HCT116 (cell line): ENCODE results near the gene ZEB2. TPM values are rescaled to one million over a fixed set of nuclear protein-coding genes. Genes with fewer than 3 reads are reported as not detected.

Experiments used
- ATAC-seq: fragments of 200-7000 bp; cut with Tn5 transposase; 2 replicates; pipeline ENCODE4 v1.9.1; 2020; ENCODE audit warnings: mild to moderate bottlenecking, moderate library complexity
- BruUV-seq: library from RNA; stranded (reverse); fragments of 400-500 nt; replicated peaks from 2 replicates; lab custom pipeline; 2021; lab: Mats Ljungman, UMichigan
- CTCF ChIA-PET: fragments of 300-600 bp; sonication (Branson Sonifier 250); formaldehyde crosslinking; loops from one replicate; lab custom pipeline; 2021; ENCODE audit warnings: antibody characterized with exemption; lab: Charles Lee
- POLR2A ChIA-PET: fragments of 300-600, 350-600 bp; sonication (Branson Sonifier 250); formaldehyde crosslinking; loops from one replicate; lab custom pipeline; 2021; ENCODE audit warnings: antibody characterized with exemption; lab: Charles Lee
- RAD21 ChIA-PET, 2 experiments: fragments of 300-600 bp; sonication (Branson Sonifier 250); formaldehyde crosslinking; loops; one replicate each; lab custom pipeline; 2023; ENCODE audit warnings: low total read pairs in 2 of 2; ENCODE audit not compliant: uncharacterized antibody in 2 of 2, unreplicated experiment in 2 of 2, low non-redundant PET in 1 of 2; lab: Charles Lee
- DNase-seq: peaks from one replicate; pipeline ENCODE4 v3.0.0-alpha.2; 2010; ENCODE audit warnings: low read depth, low spot score
- H2AFZ ChIP-seq: fragments of 200-600 bp; shearing (Covaris generic), sonication (generic); 2 replicates; pipeline ENCODE4 v1.6.1; 2017; ENCODE audit warnings: low read depth, mixed run types, mixed read lengths, antibody characterized with exemption, low read length; ENCODE audit not compliant: poor library complexity, severe bottlenecking
- H3K27ac ChIP-seq: 2 replicates; pipeline ENCODE4 v1.5.1; 2012; ENCODE audit warnings: low read depth, low read length
- H3K27me3 ChIP-seq: fragments of 200-600 bp; sonication (generic); 2 replicates; pipeline ENCODE4 v1.6.1; 2016; ENCODE audit warnings: mixed run types, low read length, mixed read lengths; ENCODE audit not compliant: insufficient read depth
- H3K36me3 ChIP-seq, 2 experiments: fragments of 200-500 bp in 1 of 2; fragments of 200-600 bp in 1 of 2; sonication (Bioruptor generic) in 1 of 2; sonication (generic) in 1 of 2; 2 replicates each; pipeline versions ENCODE4 v1.5.1 to v1.6.1; 2014 to 2016; ENCODE audit warnings: low read length in 2 of 2, inconsistent platforms in 1 of 2, mixed read lengths in 1 of 2, mixed run types in 1 of 2; ENCODE audit not compliant: insufficient read depth in 2 of 2, control insufficient read depth in 1 of 2
- H3K4me1 ChIP-seq, 2 experiments: fragments of 200-600 bp in 1 of 2; sonication (generic) in 1 of 2; 2 replicates each; pipeline versions ENCODE4 v1.5.1 to v1.6.1; 2012 to 2017; ENCODE audit warnings: low read length in 2 of 2, inconsistent platforms in 1 of 2, mild to moderate bottlenecking in 1 of 2, mixed read lengths in 1 of 2, mixed run types in 1 of 2, moderate library complexity in 1 of 2; ENCODE audit not compliant: insufficient read depth in 2 of 2, control insufficient read depth in 1 of 2
- H3K4me2 ChIP-seq: fragments of 200-600 bp; sonication (generic); 2 replicates; pipeline ENCODE4 v1.6.1; 2017; ENCODE audit warnings: mixed run types, low read length, mixed read lengths
- H3K4me3 ChIP-seq, 2 experiments: fragments of 200-600 bp in 1 of 2; sonication (generic) in 1 of 2; replicated peaks in 1 of 2; 2 replicates each; pipeline ENCODE4 v1.5.1; 2011 to 2016; ENCODE audit warnings: low read length in 2 of 2, control low read depth in 1 of 2, low read depth in 1 of 2, mild to moderate bottlenecking in 1 of 2, mixed read lengths in 1 of 2, mixed run types in 1 of 2
- H3K79me2 ChIP-seq: fragments of 200-600 bp; sonication (generic); 2 replicates; pipeline ENCODE4 v1.6.1; 2017; ENCODE audit warnings: mild to moderate bottlenecking, mixed run types, low read length, moderate library complexity, mixed read lengths; ENCODE audit not compliant: insufficient read depth
- H3K9ac ChIP-seq: fragments of 200-600 bp; sonication (generic); 2 replicates; pipeline ENCODE4 v1.6.1; 2016; ENCODE audit warnings: low read length, mixed read lengths
- H3K9me2 ChIP-seq: fragments of 200-600 bp; sonication (generic), shearing (Covaris generic); 2 replicates; pipeline ENCODE4 v1.6.1; 2017; ENCODE audit warnings: mixed run types, mild to moderate bottlenecking, moderate library complexity; ENCODE audit not compliant: insufficient read depth
- H3K9me3 ChIP-seq, 2 experiments: fragments of 200-500 bp in 1 of 2; fragments of 200-600 bp in 1 of 2; sonication (Bioruptor generic) in 1 of 2; sonication (generic) in 1 of 2; 2 replicates each; pipeline ENCODE4 v1.6.1; 2014 to 2017; ENCODE audit warnings: low read length in 2 of 2, mixed read lengths in 2 of 2, inconsistent platforms in 1 of 2, low read depth in 1 of 2, mild to moderate bottlenecking in 1 of 2, mixed run types in 1 of 2, moderate library complexity in 1 of 2; ENCODE audit not compliant: control insufficient read depth in 1 of 2, insufficient read depth in 1 of 2
- H4K20me1 ChIP-seq: fragments of 200-600 bp; sonication (generic), shearing (Covaris generic); 2 replicates; pipeline ENCODE4 v1.6.1; 2017; ENCODE audit warnings: mixed run types, mild to moderate bottlenecking, moderate library complexity; ENCODE audit not compliant: insufficient read depth
- CBX3 ChIP-seq: IDR thresholded peaks from 2 replicates; pipeline ENCODE4 v1.6.1; 2012; ENCODE audit warnings: low read depth
- CEBPB ChIP-seq: IDR thresholded peaks from 2 replicates; pipeline ENCODE4 v1.6.1; 2012; ENCODE audit warnings: low read depth
- CTCF ChIP-seq, 3 experiments: fragments of 200-600 bp in 1 of 3; sonication (generic) in 1 of 3; IDR thresholded peaks in 2 of 3; conservative IDR thresholded peaks in 1 of 3; 2 replicates each; pipeline ENCODE4 v1.5.1; 2012 to 2017; ENCODE audit warnings: low read depth in 2 of 3, low read length in 2 of 3, antibody characterized with exemption in 1 of 3, borderline replicate concordance in 1 of 3, control low read depth in 1 of 3, mild to moderate bottlenecking in 1 of 3, mixed read lengths in 1 of 3, mixed run types in 1 of 3, moderate library complexity in 1 of 3; ENCODE audit not compliant: insufficient read depth in 1 of 3
- EGR1 ChIP-seq: IDR thresholded peaks from 2 replicates; pipeline ENCODE4 v1.6.1; 2012; ENCODE audit warnings: low read depth
- ELF1 ChIP-seq: IDR thresholded peaks from 2 replicates; pipeline ENCODE4 v1.6.1; 2012; ENCODE audit warnings: low read depth, borderline replicate concordance
- EZH2 ChIP-seq: fragments of 200-600 bp; sonication (generic); IDR thresholded peaks from 2 replicates; pipeline ENCODE4 v1.6.1; 2017; ENCODE audit warnings: antibody characterized with exemption, mixed run types
- EZH2phosphoT487 ChIP-seq: fragments of 200-600 bp; IDR thresholded peaks from 2 replicates; pipeline ENCODE4 v1.6.1; 2018; ENCODE audit warnings: antibody characterized with exemption, borderline replicate concordance
- FOSL1 ChIP-seq: IDR thresholded peaks from 2 replicates; pipeline ENCODE4 v1.6.1; 2012; ENCODE audit warnings: low read depth
- MAX ChIP-seq: IDR thresholded peaks from 2 replicates; pipeline ENCODE4 v1.6.1; 2012
- POLR2AphosphoS5 ChIP-seq: IDR thresholded peaks from 2 replicates; pipeline ENCODE4 v1.6.1; 2011; ENCODE audit warnings: mild to moderate bottlenecking, low read depth, low read length, moderate library complexity
- RAD21 ChIP-seq: IDR thresholded peaks from 2 replicates; pipeline ENCODE4 v1.6.1; 2012; ENCODE audit warnings: low read depth, mild to moderate bottlenecking
- SIN3A ChIP-seq: IDR thresholded peaks from 2 replicates; pipeline ENCODE4 v1.6.1; 2012; ENCODE audit warnings: low read depth
- SP1 ChIP-seq: IDR thresholded peaks from 2 replicates; pipeline ENCODE4 v1.6.1; 2012; ENCODE audit warnings: low read depth
- SRF ChIP-seq: IDR thresholded peaks from 2 replicates; pipeline ENCODE4 v1.6.1; 2012; ENCODE audit warnings: low read depth
- TCF7L2 ChIP-seq: IDR thresholded peaks from 2 replicates; pipeline ENCODE4 v1.7.0; 2011; ENCODE audit warnings: borderline replicate concordance, inconsistent platforms; ENCODE audit not compliant: insufficient read depth, insufficient read length; ENCODE audit errors: extremely low read depth
- YY1 ChIP-seq: IDR thresholded peaks from 2 replicates; pipeline ENCODE4 v1.6.1; 2011; ENCODE audit warnings: low read length, low read depth, moderate library complexity, mild to moderate bottlenecking; ENCODE audit not compliant: insufficient replicate concordance; ENCODE audit errors: extremely low read depth
- ZFX ChIP-seq: fragments of 450-650 bp; IDR thresholded peaks from 2 replicates; pipeline ENCODE4 v1.6.1; 2017
- intact Hi-C: fragments of 100-400 bp; cut with micrococcal nuclease; formaldehyde crosslinking; loops from 2 replicates; pipeline ENCODE4 v1.10.0; 2022
- total RNA-seq: library from RNA; stranded (reverse); gene quantifications from one replicate; pipeline ENCODE4 v1.2.1, GENCODE V29; 2021; ENCODE audit not compliant: unreplicated experiment
- TF ChIP-seq, protein P1 (sequence below): IDR thresholded peaks from 2 replicates; pipeline ENCODE4 v1.6.1; 2011; ENCODE audit warnings: mild to moderate bottlenecking, low read length, moderate library complexity; ENCODE audit not compliant: insufficient replicate concordance; ENCODE audit errors: extremely low read depth

Gene ZEB2
- total RNA-seq, 1 experiment from 2014 or later, result 0.81 TPM

- CTCF ChIA-PET, result no interaction called here
Measured at GRCh38 chr2:144441711-144442141, 78.2 kb downstream of the ZEB2 start.

GRCh38 chr2:144439993-144440392 lies 79.9 kb downstream of the ZEB2 start:
- H3K4me3 ChIP-seq, result no peak overlapping the region
- H3K36me3 ChIP-seq, result no peaks in the 10 kb centered on the region
- H3K4me2 ChIP-seq, result no peak overlapping the region
- H3K4me1 ChIP-seq, result no peaks in the 10 kb centered on the region
- ATAC-seq, result no peak
- H3K9me3 ChIP-seq, result no peaks in the 10 kb centered on the region
- no peak overlapping the region for H2AFZ ChIP-seq
- CTCF ChIA-PET, result no interaction called here
- POLR2A ChIA-PET, result no interaction called here
- intact Hi-C loops, result no loop called here
- H3K27me3 ChIP-seq, result no peaks in the 10 kb centered on the region
- DNase-seq, result no peak
- BruUV-seq, result no TSS peak
- H3K9me2 ChIP-seq, result no peaks in the 10 kb centered on the region
- H3K79me2 ChIP-seq, result no peaks in the 10 kb centered on the region
- RAD21 ChIA-PET, result no interaction called here
- no peaks in the 10 kb centered on the region for H4K20me1 ChIP-seq
- no peak overlapping the region for H3K27ac ChIP-seq
- H3K9ac ChIP-seq, result no peak overlapping the region
- TF ChIP-seq CTCF (IDR thresholded peaks at IDR 0.05 in 2 of 3, conservative IDR thresholded peaks at IDR 0.05 in 1 of 3; ENCODE audit: borderline replicate concordance in 1 of 3, insufficient read depth in 1 of 3, low read depth in 2 of 3, low read length in 2 of 3), result no peak
- no peak for TF ChIP-seq MAX
- TF ChIP-seq RAD21, result no peak
- TF ChIP-seq YY1, result no peak
- TF ChIP-seq CBX3, result no peak
- TF ChIP-seq ZFX, result no peak
- TF ChIP-seq EGR1, result no peak
- TF ChIP-seq SIN3A, result no peak
- no peak for TF ChIP-seq SP1
- TF ChIP-seq ELF1, result no peak
- TF ChIP-seq, protein P1, sequence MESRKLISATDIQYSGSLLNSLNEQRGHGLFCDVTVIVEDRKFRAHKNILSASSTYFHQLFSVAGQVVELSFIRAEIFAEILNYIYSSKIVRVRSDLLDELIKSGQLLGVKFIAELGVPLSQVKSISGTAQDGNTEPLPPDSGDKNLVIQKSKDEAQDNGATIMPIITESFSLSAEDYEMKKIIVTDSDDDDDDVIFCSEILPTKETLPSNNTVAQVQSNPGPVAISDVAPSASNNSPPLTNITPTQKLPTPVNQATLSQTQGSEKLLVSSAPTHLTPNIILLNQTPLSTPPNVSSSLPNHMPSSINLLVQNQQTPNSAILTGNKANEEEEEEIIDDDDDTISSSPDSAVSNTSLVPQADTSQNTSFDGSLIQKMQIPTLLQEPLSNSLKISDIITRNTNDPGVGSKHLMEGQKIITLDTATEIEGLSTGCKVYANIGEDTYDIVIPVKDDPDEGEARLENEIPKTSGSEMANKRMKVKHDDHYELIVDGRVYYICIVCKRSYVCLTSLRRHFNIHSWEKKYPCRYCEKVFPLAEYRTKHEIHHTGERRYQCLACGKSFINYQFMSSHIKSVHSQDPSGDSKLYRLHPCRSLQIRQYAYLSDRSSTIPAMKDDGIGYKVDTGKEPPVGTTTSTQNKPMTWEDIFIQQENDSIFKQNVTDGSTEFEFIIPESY, result no peak
- TF ChIP-seq EZH2, result no peak
- no peak for TF ChIP-seq FOSL1
- TF ChIP-seq TCF7L2, result no peak

More at GRCh38 chr2:144441711-144442141, 78.2 kb downstream of the ZEB2 start:
- Histone ChIP-seq H3K4me3 (no peak overlapping the region), H4K20me1 (no peaks in the 10 kb centered on the region), H3K36me3 (no peaks in the 10 kb centered on the region), H3K4me2 (no peak overlapping the region), H3K9ac (no peak overlapping the region), H3K79me2 (no peaks in the 10 kb centered on the region), H3K27me3 (no peaks in the 10 kb centered on the region), H3K9me3 (no peaks in the 10 kb centered on the region), H3K27ac (no peak overlapping the region), H2AFZ (no peak overlapping the region), H3K9me2 (no peaks in the 10 kb centered on the region), H3K4me1 (no peaks in the 10 kb centered on the region)
- BruUV-seq, result no TSS peak
- no peak for ATAC-seq
- ChIA-PET POLR2A (no interaction called here), RAD21 (no interaction called here)
- DNase-seq, result no peak
- intact Hi-C loops, result no loop called here
- no peak for TF ChIP-seq EGR1
- TF ChIP-seq CEBPB, result no peak
- no peak for TF ChIP-seq ZFX
- no peak for TF ChIP-seq CBX3
- no peak for TF ChIP-seq EZH2
- TF ChIP-seq SP1, result no peak
- TF ChIP-seq YY1, result no peak
- TF ChIP-seq SRF, result no peak
- TF ChIP-seq RAD21, result no peak
- no peak for TF ChIP-seq EZH2phosphoT487
- TF ChIP-seq FOSL1, result no peak
- no peak for TF ChIP-seq ELF1
- TF ChIP-seq POLR2AphosphoS5, result no peak
